OCI-LY7 (cell line): Measurements from ENCODE around the gene SPG7. TPM values are rescaled to one million over a fixed set of nuclear protein-coding genes. Genes with fewer than 3 reads are reported as not detected.

Source experiments
- BruUV-seq: library from RNA; stranded (reverse); fragments of 400-500 nt; replicated peaks from 2 replicates; lab custom pipeline; 2021; lab: Mats Ljungman, UMichigan
- CTCF ChIA-PET: fragments of 300-600 bp; sonication (Branson Sonifier 250); formaldehyde crosslinking; loops from one replicate; lab custom pipeline; 2022; ENCODE audit warnings: antibody characterized with exemption; ENCODE audit not compliant: unreplicated experiment; lab: Charles Lee
- POLR2A ChIA-PET: fragments of 300-600 bp; sonication (Branson Sonifier 250); formaldehyde crosslinking; loops from one replicate; lab custom pipeline; 2022; ENCODE audit warnings: antibody characterized with exemption; lab: Charles Lee
- DNase-seq: peaks from one replicate; pipeline ENCODE4 v3.0.0-alpha.2; 2015; ENCODE audit warnings: low spot score
- H2AFZ ChIP-seq: fragments of 200-600 bp; sonication (generic), shearing (Covaris generic); 2 replicates; pipeline ENCODE4 v1.6.1; 2014; ENCODE audit warnings: mild to moderate bottlenecking, antibody characterized with exemption, low read length, moderate library complexity
- H3K27ac ChIP-seq: fragments of 200-600 bp; sonication (generic); 2 replicates; pipeline ENCODE4 v1.5.1; 2014; ENCODE audit warnings: mixed run types, low read depth, mild to moderate bottlenecking, moderate library complexity, low read length, inconsistent platforms; ENCODE audit not compliant: poor library complexity, severe bottlenecking
- H3K36me3 ChIP-seq: fragments of 200-600 bp; sonication (generic); 2 replicates; pipeline ENCODE4 v1.6.1; 2014; ENCODE audit warnings: mild to moderate bottlenecking, antibody characterized with exemption, low read length, moderate library complexity, mixed read lengths; ENCODE audit not compliant: insufficient read depth
- H3K4me1 ChIP-seq: fragments of 200-600 bp; sonication (generic); 2 replicates; pipeline ENCODE4 v1.5.1; 2014; ENCODE audit warnings: mild to moderate bottlenecking, low read length; ENCODE audit not compliant: insufficient read depth, poor library complexity, severe bottlenecking
- H3K4me2 ChIP-seq: fragments of 200-600 bp; sonication (generic); 2 replicates; pipeline ENCODE4 v1.6.1; 2014; ENCODE audit warnings: mild to moderate bottlenecking, low read length
- H3K4me3 ChIP-seq: fragments of 200-600 bp; sonication (generic); 2 replicates; pipeline ENCODE4 v1.5.1; 2014; ENCODE audit warnings: mild to moderate bottlenecking, low read depth, low read length; ENCODE audit not compliant: poor library complexity, severe bottlenecking
- H3K79me2 ChIP-seq: fragments of 200-600 bp; sonication (generic); 2 replicates; pipeline ENCODE4 v1.6.1; 2016; ENCODE audit warnings: low read depth, mild to moderate bottlenecking, low read length, moderate library complexity, mixed read lengths; ENCODE audit not compliant: insufficient read depth
- H3K9me2 ChIP-seq: fragments of 200-600 bp; sonication (generic); 2 replicates; pipeline ENCODE4 v1.6.1; 2016; ENCODE audit warnings: mild to moderate bottlenecking, low read length, mixed read lengths; ENCODE audit not compliant: insufficient read depth
- H3K9me3 ChIP-seq: fragments of 200-600 bp; sonication (generic); 2 replicates; pipeline ENCODE4 v1.6.1; 2014; ENCODE audit warnings: mild to moderate bottlenecking, mixed run types, low read length, mixed read lengths
- H4K20me1 ChIP-seq: fragments of 200-600 bp; sonication (generic); 2 replicates; pipeline ENCODE4 v1.6.1; 2014; ENCODE audit warnings: mild to moderate bottlenecking, antibody characterized with exemption, low read length, moderate library complexity, mixed read lengths; ENCODE audit not compliant: insufficient read depth
- EZH2phosphoT487 ChIP-seq: fragments of 200-600 bp; sonication (generic); IDR thresholded peaks from 2 replicates; pipeline ENCODE4 v1.6.1; 2018; ENCODE audit warnings: low read depth, borderline replicate concordance, mild to moderate bottlenecking, mixed run types, antibody characterized with exemption, low read length, moderate library complexity, mixed read lengths
- intact Hi-C: fragments of 100-400 bp; cut with micrococcal nuclease; formaldehyde crosslinking; loops from one replicate; pipeline ENCODE4 v1.10.0; 2022; ENCODE audit not compliant: unreplicated experiment
- total RNA-seq, 2 experiments: library from RNA; depleted of rRNA in 1 of 2; stranded (reverse); fragments of >200 nt in 1 of 2; shearing (Covaris generic) in 1 of 2; gene quantifications; 2 replicates each; pipeline ENCODE4 v1.2.3, GENCODE V29; 2014 to 2022
- TF ChIP-seq, protein P1 (sequence below): fragments of 200-600 bp; sonication (generic); conservative IDR thresholded peaks from 2 replicates; pipeline ENCODE4 v1.5.1; 2014; ENCODE audit warnings: mild to moderate bottlenecking, antibody characterized with exemption, low read length, moderate library complexity, mixed read lengths

Gene SPG7
- total RNA-seq, 2 experiments from 2014 or later, result 92.7 to 121 TPM

DNA sequence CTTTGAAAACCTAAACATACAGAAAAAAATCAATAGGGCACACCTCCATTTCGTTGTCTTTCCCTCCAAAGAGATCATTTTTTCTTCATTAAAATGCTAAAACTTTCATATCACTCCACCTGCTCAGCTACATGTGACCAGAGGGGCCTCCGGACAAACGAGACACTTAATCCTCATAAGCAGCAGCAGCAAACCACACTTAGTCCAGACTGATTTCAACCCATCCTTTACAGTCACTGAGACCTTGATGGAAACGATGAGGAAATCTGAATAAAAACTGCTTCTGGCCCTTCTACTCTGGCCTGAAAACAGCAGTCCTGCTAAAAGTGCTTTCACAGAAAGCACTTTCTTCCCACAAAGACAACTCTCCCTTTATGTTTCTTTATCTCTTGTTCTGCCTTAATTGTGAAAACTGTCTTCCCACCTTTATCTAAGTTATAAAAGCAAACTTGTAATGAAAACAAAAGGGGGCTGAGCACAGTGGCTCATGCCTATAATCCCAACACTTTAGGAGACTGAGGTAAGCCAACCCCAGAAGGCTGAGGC lies 22.4 kb upstream of the SPG7 start:
- peaks cover 40% of the 10 kb centered on the region for H3K36me3 ChIP-seq
- peaks cover 67% of the 10 kb centered on the region for H4K20me1 ChIP-seq
- ChIA-PET POLR2A (interaction anchor here (0.8 to 1.0 kb wide), 2 partner anchors 107 to 503 kb away, joined by 6 read pairs; no protein-coding TSS in a partner anchor), CTCF (interaction anchor here (0.6 to 1.1 kb wide), 2 partner anchors 18 to 106 kb away, joined by 3 read pairs; no protein-coding TSS in a partner anchor)
- peak overlapping the region; percentile 91 for H3K4me2 ChIP-seq
- no peaks in the 10 kb centered on the region for H3K9me2 ChIP-seq
- H3K79me2 ChIP-seq, result peaks cover 84% of the 10 kb centered on the region
- no peaks in the 10 kb centered on the region for H3K9me3 ChIP-seq
- peak overlapping the region; percentile 47 for H3K27ac ChIP-seq
- BruUV-seq, result no TSS peak
- intact Hi-C loops, result loop anchor here (5.0 kb wide), 2 partner anchors 33 to 77 kb away; partner anchors contain the start of gene RPL13
- TF ChIP-seq EZH2phosphoT487, result no peak
- TF ChIP-seq, protein P1, sequence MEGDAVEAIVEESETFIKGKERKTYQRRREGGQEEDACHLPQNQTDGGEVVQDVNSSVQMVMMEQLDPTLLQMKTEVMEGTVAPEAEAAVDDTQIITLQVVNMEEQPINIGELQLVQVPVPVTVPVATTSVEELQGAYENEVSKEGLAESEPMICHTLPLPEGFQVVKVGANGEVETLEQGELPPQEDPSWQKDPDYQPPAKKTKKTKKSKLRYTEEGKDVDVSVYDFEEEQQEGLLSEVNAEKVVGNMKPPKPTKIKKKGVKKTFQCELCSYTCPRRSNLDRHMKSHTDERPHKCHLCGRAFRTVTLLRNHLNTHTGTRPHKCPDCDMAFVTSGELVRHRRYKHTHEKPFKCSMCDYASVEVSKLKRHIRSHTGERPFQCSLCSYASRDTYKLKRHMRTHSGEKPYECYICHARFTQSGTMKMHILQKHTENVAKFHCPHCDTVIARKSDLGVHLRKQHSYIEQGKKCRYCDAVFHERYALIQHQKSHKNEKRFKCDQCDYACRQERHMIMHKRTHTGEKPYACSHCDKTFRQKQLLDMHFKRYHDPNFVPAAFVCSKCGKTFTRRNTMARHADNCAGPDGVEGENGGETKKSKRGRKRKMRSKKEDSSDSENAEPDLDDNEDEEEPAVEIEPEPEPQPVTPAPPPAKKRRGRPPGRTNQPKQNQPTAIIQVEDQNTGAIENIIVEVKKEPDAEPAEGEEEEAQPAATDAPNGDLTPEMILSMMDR, result no peak
- no peak overlapping the region for H2AFZ ChIP-seq
- peak; percentile 31 for DNase-seq
- peak overlapping the region; percentile 35 for H3K4me3 ChIP-seq
- H3K4me1 ChIP-seq, result peaks cover 77% of the 10 kb centered on the region

DNA sequence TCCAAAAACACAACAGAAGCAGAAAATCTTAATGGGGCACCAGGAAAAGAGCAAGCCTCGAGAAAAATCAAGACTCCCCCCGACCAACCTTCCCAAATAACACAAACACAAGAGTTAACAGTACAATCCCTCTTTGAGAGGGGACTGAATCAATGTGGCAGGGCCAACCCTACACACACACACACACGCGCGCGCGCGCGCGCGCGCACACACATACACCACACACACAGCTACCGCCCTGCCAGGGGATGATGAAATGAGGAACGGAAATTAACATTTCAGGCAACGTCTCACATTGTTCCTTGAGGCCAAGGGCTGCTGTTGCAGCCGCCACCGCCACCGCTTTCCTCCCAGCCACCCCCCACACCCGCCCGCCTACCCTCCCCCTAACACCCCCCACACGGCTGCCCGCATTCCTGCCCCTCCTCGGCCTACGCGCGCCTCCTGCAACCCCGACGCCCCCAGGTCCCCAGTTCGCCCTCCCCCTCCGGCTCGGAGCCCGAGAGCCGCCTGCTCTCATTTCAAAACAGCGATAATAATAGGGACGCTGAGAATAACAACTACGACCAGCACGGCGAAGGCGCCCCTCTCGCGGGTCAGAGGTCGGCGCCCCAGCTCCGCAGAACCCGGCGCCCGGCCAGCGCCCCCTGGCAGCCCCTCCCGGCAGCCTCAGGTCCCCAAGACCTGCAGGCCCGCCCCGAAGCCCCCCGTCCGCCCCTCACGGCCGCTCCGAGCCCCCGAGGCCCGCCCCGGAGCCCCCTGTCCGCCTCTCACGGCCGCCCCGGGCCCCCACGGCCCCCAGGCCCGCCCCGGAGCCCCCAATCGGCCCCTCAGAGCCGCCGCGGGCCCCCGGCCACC lies 18.9 kb upstream of the SPG7 start:
- DNase-seq, result peak; percentile 96
- Histone ChIP-seq H3K36me3 (peaks cover 12% of the 10 kb centered on the region), H2AFZ (no peak overlapping the region), H4K20me1 (peaks cover 37% of the 10 kb centered on the region), H3K79me2 (peaks cover 64% of the 10 kb centered on the region), H3K4me2 (peak overlapping the region; percentile 91), H3K4me1 (peaks cover 55% of the 10 kb centered on the region), H3K4me3 (peak overlapping the region; percentile 83), H3K9me3 (no peaks in the 10 kb centered on the region), H3K27ac (peak overlapping the region; percentile 92), H3K9me2 (no peaks in the 10 kb centered on the region)
- TF ChIP-seq EZH2phosphoT487, result no peak
- TF ChIP-seq, protein P1, result peak; percentile 38; the same call in 1 of the 2 replicates
- CTCF ChIA-PET, result no interaction called here
- POLR2A ChIA-PET, result interaction anchor here (0.7 to 1.3 kb wide), 3 partner anchors 12 to 40 kb away, joined by 3 to 4 read pairs (median 3); no protein-coding TSS in a partner anchor
- BruUV-seq, result no TSS peak
- intact Hi-C loops, result loop anchor here (1.0 to 5.0 kb wide), 4 partner anchors 16 to 156 kb away; partner anchors contain the start of gene RPL13
